ENCODE data around the gene FLYWCH1.

Gene FLYWCH1

DNA sequence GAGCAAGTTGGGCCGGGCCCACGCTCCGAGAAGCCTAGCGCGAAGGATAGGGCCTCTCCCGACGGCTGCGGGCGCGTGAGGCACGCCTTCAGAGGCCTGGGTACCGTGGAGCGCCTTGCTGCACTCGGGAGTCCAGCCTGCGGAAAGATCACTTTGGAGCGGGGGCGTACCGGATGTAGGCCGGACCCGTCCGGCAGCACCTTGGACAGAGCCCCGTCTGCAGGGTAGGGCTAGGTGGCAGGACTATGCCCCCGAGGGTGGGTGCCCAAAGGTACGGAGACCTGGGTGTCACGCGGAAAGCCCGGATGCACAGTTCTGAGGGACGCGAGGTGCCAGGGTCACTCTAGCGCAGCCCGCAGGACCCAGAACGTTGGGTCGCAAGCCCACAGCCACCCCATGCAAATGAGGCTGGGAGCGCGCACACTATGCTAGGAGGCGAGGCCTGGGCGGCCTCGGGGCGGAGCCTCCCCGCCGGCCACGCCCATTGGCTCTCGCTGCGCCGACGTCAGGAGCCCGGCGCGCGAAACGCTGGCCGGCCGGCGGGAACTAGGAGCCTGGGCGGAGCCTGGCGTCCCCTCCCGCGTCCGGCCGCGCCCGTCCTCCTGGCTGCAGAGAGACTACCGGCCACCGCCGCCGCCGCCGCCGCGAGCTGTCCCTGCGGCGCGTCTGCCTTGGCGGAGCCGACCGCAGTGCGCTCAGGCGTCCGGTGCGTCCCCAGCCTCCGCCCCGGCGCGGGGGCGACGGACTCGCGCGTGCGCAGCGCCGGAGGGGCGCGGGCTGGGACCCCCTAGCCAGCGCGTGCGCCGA, 57.2 kb downstream of the FLYWCH1 start, which contains the start of gene PAQR4:
PAQR4 (plus strand) TSS at position 611 of the 807 bp plus-strand sequence. CDS start 327 bp downstream, outside the sequence.
- DNase-seq (ENCODE audit: low read depth in 2 of 2) = peak; percentile 52 to 62

DNA sequence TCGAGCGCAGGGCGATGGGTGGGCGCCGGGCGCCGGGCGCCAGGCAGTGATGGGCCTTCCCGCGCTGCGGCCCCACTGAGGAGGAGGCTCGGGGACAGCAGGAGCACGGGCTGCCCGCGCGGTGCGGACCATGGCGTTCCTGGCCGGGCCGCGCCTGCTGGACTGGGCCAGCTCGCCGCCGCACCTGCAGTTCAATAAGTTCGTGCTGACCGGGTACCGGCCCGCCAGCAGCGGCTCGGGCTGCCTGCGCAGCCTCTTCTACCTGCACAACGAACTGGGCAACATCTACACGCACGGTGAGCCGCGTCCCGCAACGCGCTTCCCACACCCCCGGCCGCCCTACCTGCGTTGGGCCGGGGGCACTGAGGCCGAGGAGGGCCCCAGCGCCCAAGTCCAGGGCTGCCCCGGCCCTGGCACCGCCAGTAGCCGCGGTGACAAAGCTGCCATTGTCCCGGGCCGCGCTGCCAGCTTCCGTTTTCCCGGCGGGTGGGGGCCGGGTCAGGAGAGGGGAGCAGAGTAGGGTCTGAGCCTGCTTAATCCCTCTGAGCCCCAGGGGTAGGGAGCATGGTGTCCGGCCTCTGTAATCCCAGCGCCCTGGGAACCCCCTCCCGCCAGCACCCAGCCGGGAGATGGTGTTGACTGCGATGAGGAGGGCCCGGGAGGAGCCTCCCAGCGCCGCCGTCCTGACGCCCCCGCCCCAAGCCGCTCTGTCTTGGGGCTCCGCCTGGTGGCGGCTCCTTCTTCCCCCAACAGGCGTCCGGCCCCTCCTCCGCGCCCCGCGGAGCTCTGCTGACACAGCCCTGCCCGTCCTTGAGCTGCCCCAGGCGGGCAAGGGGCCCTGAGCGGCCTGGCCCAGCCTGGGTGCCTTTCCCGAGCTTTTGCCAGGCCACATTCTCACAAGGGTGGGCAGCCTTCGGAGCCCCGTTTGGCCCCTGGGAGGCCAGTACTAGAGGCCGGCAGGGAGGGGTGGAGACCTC, 58.1 kb downstream of the FLYWCH1 start:
- no peak for DNase-seq (ENCODE audit: low read depth in 2 of 2)

DNA sequence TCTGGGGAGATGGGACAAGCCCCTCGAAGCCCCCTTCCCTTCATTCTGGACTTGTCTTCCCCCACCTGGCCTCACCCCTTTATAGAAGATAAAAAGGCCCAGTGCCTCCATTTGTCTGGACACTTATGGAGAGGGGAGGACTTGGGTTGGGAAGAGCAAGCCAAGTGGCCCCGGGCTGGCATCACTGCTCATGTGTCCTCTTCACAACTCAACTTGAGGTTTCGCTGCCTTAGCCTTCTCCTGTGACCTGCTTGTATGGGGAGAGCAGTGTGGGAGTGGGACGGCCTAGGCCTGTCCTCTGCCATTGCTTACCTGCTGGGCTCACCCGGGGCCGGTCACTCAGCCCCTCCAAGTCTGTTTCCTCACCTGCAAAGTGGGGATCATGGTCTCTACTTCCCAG, 58.8 kb downstream of the FLYWCH1 start:
- no peak for DNase-seq (ENCODE audit: low read depth in 2 of 2)

DNA sequence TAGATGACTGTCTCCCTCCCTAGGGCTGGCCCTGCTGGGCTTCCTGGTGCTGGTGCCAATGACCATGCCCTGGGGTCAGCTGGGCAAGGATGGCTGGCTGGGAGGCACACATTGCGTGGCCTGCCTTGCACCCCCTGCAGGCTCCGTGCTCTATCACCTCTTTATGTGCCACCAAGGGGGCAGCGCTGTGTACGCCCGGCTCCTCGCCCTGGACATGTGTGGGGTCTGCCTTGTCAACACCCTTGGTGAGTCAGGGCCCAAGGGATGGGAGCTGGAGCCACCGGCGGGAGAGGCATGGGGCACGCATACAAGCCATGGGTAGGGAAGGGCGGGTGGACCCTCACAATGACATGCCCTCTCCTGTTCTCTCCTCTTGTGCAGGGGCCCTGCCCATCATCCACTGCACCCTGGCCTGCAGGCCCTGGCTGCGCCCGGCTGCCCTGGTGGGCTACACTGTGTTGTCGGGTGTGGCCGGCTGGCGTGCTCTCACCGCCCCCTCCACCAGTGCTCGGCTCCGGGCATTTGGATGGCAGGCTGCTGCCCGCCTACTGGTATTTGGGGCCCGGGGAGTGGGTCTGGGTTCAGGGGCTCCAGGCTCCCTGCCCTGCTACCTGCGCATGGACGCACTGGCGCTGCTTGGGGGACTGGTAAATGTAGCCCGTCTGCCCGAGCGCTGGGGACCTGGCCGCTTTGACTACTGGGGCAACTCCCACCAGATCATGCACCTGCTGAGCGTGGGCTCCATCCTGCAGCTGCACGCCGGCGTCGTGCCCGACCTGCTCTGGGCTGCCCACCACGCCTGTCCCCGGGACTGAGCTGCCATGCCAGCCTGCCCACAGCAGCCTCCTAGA, 59.6 kb downstream of the FLYWCH1 start:
- no peak for DNase-seq (ENCODE audit: low read depth in 2 of 2)

DNA sequence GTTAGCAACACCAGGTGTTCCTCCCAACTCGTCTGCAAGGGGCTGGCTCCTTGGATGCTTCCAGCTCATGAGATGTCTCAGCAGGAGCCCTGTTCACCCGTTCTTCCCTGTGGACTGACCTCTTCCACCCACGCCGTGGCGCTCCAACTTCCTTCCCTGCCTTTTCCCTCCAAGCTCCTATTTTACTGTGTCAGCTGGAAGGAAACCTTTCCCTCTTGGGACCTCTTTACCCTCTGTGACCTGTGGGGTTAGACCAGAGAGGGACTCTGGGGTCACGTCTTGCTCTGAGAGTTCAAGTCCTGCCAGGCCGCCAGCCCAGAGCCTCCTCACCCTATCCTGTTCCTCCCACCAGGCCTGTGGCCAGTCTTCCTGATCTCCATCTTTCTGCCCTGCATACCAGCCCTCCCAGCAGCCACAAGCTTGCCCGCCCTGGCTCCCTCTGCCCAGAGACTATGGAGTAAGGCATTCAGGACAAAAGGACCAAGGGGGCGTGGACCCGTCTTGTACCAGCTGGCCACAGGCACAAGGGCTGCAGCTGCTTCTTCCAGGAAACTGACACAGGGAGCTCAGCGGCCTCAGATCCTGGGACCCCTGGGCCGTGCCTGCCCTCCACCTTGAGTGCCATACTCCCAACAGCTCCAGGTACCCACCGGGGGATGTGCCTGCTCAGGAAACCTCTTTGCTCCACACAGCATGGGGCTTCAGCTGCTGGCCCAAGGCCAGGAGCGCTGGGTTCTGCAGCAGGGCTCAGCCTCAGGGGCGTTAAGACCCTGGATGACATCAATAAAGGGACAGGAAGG, 60.5 kb downstream of the FLYWCH1 start:
- DNase-seq (ENCODE audit: low read depth in 2 of 2) = no peak

DNA sequence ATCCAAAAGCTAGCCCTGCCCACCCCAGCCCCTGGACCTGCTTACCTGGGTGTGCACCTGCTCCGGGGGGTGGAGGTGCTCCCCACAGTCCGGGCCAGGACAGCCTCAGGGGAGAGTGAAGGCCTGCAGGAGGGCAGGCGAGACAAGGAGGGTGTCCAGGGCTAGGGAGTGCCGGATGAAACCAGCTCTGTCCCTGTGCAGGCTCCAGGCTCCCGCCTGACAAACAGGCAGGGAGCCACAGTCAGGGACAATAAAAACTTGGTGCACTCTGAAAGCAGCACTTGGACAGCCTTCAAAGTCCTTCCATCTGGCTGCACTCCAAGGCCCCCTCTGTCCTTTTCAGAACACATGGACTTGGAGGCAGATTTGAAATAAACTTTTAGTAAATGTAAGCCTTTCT, 61.4 kb downstream of the FLYWCH1 start:
- DNase-seq (ENCODE audit: low read depth in 2 of 2) = no peak

DNA sequence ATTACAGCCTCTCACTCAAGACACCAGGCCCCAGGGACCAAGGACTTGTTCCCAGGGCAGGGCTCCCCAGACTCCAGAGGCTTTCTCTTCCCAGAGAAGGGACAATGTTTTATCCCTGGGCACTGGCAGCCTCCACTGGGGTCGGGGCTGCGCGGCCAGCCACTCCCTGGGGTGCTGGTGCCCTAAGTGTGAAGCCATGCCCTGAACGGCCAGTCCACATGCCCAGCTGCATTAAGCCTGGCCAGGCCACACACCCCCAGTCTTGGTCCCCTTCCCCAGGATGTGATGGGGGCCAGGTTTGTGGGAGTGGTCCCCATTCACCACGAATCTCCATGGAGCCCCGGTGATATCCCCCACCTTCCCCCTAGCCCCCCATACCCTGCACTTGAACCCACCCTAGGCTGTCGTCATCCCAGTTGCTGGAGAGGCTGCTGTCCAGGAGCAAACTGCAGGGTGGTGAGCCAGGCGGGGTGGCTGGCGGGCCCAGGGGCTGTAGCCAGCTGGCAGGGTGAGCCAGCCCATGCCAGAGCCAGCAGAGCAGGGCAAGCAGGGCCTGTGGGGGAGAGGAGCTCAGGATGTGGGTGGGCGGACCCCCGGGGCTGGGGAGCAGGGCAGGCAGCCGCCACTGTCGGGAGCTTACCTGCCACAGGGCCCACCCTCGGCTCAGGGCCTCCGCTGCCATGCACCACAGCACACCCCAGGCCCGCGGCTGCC, 62.0 kb downstream of the FLYWCH1 start:
- DNase-seq (ENCODE audit: low read depth in 2 of 2) = no peak

DNA sequence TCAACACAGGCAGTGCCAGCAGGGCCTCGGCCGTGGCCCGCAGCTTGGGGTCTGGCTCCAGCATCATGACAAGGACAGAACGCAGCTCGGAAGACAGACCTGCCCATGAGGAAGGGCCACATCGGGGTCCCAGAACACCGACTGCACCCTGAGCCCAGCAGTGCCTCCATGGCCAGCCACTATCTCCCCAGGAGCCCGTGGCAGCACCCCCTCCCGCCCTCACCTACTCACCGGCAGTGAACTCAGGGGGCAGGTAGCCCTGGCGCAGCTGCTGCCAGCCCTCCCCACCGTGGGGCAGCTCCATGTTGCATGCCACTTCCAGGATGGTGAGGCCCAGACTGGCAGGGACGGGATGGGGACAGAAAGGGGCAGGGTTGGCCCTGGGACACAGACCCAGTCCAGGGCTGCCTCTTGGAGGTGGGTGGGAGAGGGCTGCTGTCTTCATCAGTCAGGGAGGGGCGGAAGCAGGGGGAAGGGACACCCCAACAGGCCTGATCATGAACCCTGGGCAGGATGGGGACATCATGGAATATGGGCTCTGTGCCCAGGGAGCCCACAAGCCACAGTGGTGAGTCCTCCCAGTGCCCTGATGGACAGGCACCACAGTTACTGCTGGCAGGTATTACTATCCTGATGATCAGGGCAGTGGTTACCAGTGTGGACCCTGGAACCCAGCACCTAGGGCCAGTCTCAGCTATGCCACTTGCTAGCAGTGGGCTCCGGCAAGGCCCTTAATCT, 62.8 kb downstream of the FLYWCH1 start:
- DNase-seq (ENCODE audit: low read depth in 2 of 2) = no peak

DNA sequence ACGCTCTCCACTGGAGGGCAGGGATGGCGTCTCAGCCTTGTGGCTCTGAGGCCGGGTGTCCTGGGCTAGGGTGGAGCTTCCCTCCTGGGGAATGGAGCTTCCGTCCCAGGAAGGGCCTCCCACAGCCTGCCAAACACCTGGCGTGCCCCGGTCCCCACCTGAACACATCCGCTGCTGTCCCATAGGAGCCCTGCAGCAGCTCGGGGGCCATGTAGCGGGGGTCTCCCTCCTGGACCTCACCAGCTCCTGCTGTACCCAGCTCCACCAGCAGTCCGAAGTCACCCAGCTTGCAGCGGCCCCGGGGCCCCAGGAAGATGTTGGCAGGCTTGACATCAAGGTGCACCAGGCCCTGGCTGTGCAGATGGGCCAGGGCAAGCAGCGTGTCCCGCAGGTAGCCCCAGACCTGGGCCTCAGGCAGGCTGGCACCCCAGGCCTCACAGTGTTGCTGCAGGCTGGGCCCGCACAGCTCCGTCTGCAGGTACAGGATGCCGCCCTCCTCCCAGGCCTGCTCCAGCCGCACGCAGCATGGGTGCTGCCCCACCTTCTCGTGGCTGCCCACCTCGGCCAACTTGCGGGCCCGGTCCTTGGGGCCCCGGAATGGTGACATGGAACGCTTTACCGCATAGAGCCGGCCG, 63.5 kb downstream of the FLYWCH1 start:
- no peak for DNase-seq (ENCODE audit: low read depth in 2 of 2)

DNA sequence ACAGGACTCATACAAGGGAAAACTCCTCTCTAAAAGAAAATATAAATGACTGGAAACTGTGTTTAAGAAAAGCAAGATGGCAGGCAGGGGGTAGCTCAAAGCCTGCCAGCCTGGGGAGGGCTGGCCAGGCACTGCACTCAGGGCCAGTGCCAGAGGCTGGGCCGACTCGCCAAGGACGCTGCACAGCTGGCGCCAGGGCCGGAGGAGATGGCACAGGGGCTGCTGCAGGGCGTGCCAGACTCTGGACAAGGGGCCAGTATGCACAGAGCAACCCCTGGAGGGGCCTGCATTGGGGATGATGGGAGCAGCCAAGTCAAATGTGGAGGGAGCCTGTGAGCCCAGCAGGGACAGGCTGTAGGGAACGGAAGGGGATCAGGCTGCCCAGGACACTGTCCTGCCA, 64.5 kb downstream of the FLYWCH1 start:
- DNase-seq (ENCODE audit: low read depth in 2 of 2) = no peak

DNA sequence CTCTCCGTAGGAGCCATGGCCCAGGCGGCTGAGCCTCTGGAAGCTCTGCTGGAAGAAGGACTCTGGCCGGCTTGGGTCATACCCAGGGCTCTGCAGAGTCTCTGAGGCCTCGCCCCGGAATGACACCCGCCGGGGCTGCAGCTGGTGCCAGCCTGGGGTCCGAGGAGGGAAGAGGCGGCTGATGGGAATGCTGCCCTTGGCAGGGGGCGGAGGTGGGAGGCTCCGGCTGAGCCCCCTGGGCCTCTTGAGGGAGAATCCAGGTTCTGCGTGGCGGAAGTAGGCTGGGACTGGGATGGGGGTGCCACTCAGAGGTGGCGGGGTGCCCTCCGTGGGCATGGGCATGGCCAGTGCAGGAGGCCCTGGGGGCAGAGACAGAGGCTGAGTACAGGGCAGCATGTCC, 64.9 kb downstream of the FLYWCH1 start:
- no peak for DNase-seq (ENCODE audit: low read depth in 2 of 2)

DNA sequence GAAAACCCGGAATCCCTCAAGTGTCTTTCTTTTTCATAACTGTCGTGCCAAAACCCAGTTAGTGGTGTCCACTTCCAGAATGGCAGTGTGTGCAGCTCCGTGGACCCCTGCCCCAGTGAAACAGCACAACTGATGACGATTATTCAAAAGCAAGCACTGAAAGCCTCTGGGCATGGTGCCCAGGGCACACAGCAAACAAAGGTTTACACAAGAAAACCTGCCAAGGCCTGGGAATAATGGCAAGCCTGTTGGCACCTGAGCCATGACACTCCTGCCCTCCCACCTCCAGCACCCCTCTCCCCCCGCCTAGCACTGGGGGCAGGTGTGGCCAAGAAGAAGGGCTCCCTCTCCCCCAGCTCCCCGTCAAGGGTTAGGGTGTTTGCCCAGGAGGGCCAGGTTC, 65.7 kb downstream of the FLYWCH1 start:
- no peak for DNase-seq (ENCODE audit: low read depth in 2 of 2)

DNA sequence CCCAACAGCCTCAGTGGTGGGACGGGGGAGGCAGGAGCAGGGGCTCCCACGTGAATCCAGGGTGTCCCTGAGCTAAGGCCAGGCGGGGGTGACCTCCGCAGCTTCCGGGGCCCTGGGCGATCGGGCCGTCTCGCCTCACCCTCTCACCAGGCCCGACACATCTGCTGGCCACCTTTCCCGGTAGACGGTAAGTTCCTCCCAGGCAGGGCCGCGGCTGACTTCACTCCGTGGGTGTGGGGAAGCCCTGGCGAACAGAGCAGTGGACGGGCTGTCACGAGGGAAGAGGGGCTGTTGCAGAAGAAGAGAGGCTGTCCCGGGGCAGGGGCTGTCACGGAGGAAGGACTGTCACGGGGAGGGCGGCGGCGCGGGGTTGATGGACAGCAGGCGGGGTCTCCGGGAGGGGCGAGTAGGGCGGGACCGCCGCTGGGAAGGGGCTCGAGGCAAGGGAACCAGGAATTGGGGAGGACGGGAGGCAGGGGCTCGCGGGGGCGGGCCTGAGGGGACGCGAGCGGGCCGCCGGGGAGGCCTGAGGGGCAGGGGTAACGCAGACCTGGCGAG, 68.0 kb downstream of the FLYWCH1 start:
- no peak for DNase-seq (ENCODE audit: low read depth in 2 of 2)

DNA sequence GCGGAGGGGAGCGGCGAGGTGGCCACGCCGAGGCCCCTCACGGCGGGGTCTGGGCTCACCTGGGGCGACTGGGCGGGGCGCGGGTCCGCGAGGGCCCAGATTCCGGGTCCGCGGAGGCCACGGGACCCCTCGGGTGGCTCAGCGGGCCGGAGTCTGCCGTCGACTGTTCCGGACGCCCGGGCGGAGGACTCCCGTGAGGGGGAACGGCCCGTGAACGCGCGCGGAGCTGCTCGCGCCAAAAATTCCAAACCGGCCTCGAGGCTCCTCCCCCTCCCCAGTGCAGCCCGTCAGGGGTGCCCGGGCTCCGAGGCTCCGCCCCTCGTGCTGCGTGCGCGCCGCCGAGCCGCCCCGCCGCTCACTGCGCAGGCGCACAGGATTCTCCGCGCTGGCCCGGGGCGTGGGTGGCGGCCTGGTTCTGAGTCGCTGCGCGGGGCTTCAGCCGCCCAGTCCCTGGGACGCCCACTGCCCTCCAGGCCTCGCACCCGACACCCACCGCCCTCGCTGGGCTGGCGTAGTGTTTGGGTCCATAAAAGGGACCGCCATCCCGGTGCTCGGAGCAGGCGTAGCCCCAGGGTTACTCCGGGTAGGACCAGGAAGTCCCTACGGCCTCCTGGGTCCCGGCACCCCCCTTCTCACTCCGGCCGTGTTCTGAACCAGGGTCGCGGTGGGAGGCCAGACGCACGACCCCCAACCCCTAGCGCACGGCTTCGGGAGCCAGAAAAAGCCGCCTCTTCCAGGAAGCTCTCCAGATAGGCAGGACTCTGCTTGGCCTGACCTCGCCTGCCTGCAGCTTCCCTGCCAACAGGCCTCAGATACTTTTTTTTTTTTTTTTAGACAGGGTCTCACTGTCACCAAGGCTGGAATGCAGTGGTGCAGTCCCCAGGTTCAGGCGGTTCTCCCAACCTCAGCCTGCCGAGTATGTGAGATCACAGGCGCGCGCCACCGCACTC, 68.8 kb downstream of the FLYWCH1 start, which contains the start of gene PKMYT1:
PKMYT1 (minus strand) TSS at position 220 of the 950 bp plus-strand sequence. CDS start 789 bp downstream, outside the sequence.
- DNase-seq (ENCODE audit: low read depth in 2 of 2) = peak; percentile 66 to 67

DNA sequence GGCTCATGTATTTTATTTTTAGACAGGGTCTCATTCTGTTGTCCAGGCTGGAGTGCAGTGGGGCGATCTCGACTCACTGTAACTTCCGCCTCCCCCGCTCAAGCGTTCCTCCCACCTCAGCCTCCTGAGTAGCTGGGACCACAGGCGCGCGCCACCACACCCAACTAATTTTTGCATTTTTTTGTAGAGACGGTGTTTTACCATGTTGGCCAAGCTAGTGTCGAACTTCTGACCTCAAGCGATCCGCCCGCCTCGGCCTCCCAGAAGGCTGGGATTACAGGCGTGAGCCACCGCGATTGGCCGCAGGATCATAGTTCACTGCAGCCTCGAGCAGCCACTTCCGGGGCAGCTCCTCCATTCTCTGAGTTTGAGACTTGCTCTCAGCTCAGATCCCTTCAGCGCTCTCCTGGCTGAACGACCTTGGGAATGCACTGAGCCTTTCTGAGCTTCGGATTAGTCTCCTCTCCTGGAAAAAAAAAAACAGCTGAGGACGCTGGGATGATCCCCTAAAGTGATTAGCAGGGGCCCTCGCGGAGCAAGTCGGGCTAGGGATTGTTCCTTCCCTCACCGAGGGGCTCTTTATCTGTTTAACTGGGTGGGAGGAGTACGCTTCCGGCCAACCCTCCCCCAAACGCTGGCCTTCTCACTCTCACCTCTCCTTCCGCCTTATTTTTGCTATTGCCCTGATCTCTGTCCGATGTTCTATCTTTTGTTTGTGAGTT, 69.6 kb downstream of the FLYWCH1 start:
- no peak for DNase-seq (ENCODE audit: low read depth in 2 of 2)

DNA sequence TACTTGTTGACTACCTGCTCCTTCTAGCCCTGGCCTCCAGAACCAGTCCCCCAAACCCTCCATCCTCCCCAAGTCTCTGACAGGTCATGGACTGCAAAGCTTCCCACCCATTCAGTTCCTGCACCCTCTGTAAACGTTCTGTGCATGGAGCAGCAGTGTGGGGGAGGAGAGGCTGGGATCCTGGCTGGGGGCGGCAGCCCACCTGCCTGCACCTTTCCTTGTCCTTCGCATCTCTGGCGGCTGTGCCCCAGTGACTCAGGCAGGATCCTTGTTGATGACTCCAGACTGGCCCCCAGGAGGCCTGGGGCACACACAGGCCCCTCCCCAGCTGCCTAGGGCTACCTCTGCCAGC, 70.1 kb downstream of the FLYWCH1 start:
- DNase-seq (ENCODE audit: low read depth in 2 of 2) = no peak

DNA sequence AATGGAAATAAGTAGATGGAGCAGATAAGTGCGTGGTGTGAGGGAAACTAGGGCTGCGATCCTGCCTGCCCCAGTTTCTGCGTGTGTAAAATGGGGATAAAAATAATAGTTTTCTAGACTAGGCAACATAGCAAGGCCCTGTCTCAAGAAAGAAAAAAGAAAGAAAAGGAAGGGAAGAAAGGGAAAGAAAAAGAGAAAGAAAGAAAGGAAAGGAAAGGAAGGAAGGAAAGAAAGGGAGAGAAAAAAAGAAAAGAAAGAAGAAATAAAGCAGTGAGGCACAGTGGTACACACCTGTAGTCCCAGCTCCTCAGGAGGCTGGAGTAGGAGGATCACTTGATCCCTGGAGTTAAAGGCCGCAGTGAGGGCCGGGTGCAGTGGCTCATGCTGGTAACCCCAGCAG, 70.7 kb downstream of the FLYWCH1 start:
- no peak for DNase-seq (ENCODE audit: low read depth in 2 of 2)

Measured in fibroblast of skin of left quadriceps (primary cell).